IMR-90 (cell line): ENCODE results near the gene CEP43.
A peak's percentile ranks its signal among the peaks of the same experiment; 100 is the strongest.
"Not testable (repeated sequence)": the region's sequence is repeated elsewhere in the genome, so short reads cannot be mapped to it uniquely, and the experiment has no call there.

Experiments used
- BHLHE40 ChIP-seq: fragments of 150-350 bp; IDR thresholded peaks from 2 replicates; pipeline ENCODE4 v1.6.1; 2016; ENCODE audit warnings: mild to moderate bottlenecking, low read depth, low read length
- POLR2A ChIP-seq: IDR thresholded peaks from 2 replicates; pipeline ENCODE4 v1.6.1; 2012; ENCODE audit warnings: mild to moderate bottlenecking, low read depth, low read length
- RAD21 ChIP-seq: IDR thresholded peaks from 2 replicates; pipeline ENCODE4 v1.6.1; 2012; ENCODE audit warnings: low read length, improper control_type of control experiment
- RFX5 ChIP-seq: IDR thresholded peaks from 2 replicates; pipeline ENCODE4 v1.8.0; 2012; ENCODE audit warnings: low read depth, mild to moderate bottlenecking, low read length, moderate library complexity
- TF ChIP-seq, protein P1 (sequence below): conservative IDR thresholded peaks from 2 replicates; pipeline ENCODE4 v1.5.1; 2012; ENCODE audit warnings: mild to moderate bottlenecking, low read depth, low read length, improper control_type of control experiment

DNA sequence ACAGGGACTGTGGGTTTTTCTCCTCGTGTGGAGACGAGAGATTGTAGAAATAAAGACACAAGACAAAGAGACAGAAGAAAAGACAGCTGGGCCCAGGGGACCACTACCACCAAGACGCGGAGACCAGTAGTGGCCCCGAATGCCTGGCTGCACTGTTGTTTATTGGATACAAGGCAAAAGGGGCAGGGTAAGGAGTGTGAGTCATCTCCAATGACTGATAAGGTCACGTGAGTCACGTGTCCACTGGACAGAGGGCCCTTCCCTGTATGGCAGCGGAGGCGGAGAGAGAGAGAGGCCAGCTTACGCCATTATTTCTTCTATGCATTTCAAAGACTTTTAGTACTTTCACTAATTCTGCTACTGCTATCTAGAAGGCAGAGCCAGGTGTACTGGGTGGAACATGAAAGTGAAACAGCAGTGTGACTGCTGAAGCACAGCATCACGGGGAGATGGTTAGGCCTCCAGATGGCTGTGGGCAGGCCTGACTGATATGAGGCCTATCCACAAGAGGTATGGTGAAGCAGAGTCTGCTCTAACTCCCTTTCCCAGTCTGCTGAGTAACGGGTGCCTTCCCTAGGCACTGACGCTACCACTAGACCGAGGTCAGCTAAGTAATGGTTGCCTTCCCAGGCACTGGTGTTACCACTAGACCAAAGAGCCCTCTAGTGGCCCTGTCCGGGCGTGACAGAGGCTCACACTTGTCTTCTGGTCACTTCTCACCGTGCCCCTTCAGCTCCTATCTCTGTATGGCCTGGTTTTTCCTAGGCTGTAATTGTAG, 48.1 kb upstream of the CEP43 start:
- TF ChIP-seq, protein P1, sequence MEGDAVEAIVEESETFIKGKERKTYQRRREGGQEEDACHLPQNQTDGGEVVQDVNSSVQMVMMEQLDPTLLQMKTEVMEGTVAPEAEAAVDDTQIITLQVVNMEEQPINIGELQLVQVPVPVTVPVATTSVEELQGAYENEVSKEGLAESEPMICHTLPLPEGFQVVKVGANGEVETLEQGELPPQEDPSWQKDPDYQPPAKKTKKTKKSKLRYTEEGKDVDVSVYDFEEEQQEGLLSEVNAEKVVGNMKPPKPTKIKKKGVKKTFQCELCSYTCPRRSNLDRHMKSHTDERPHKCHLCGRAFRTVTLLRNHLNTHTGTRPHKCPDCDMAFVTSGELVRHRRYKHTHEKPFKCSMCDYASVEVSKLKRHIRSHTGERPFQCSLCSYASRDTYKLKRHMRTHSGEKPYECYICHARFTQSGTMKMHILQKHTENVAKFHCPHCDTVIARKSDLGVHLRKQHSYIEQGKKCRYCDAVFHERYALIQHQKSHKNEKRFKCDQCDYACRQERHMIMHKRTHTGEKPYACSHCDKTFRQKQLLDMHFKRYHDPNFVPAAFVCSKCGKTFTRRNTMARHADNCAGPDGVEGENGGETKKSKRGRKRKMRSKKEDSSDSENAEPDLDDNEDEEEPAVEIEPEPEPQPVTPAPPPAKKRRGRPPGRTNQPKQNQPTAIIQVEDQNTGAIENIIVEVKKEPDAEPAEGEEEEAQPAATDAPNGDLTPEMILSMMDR: peak; percentile 42
- TF ChIP-seq RFX5, BHLHE40, POLR2A: not testable (repeated sequence)
- peak; percentile 37; the same call in 1 of the 2 replicates for TF ChIP-seq RAD21
